CD4-positive, alpha-beta T cell treated with Interleukin-4 for 4 hours (primary cell): Measurements from ENCODE around the gene SPDYE16.
"Not testable (repeated sequence)": the region's sequence is repeated elsewhere in the genome, so short reads cannot be mapped to it uniquely, and the experiment has no call there.

Source experiments
- DNase-seq: peaks from one replicate; pipeline ENCODE4 v3.0.0-alpha.2; 2020

Gene SPDYE16

DNA sequence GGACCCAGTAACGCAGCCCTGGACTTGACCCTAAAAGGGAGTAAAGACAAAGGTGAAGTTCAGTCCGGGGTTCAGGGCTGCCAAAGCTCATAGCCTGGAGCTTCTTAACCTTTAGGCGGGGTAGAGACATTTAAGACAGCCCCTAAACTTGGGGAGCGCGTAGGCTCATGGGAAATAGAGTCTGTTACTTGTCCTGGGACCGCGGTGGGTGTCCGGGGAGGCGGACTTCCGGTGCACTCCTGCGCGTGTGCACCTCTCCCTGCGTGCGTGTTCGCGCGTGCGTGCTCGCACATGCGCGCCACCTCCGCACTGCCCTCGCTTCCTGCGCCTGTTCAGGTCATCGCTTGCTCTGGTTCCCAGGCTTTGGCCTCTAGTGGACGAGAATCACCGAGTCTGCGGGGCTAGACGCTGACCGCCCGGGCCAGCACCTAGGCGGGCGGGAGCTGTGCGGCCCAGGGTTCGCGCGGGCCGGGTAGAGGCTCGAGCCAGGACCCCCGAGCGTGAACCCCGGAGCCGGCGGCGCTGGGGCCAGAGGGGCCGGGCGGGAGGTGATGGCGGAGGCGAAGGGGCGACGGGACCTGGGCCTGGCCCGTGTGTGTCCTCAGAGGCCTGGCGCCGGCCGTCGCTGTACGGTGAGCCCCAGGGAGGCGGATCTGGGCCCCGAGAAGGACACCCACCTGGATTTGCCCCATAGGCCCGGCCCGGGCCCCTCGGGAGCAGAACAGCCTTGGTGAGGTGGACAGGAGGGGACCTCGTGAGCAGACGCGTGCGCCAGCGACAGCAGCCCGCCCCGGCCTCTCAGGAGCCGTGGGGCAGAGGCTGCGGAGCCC lies 6.1 kb upstream of the SPDYE16 start:
- peak; percentile 91 for DNase-seq

DNA sequence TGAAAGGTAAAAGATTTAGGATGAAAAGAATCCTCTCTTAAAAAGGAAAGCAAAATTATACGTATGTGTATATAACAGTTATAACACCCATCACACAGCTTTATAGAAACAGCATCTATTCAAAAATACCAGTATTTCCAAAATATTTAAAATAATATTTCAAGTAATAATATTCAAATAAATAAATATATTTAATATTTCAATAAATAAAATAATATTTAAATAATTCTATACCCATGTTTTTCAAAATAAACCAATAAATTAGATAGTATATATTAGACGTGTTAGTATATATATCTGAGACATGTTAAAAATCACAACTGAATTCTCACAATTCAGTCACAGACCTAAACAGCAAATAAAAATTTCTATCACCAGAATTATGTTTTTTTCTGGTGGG lies 11.5 kb downstream of the SPDYE16 start:
- DNase-seq, result not testable (repeated sequence)

DNA sequence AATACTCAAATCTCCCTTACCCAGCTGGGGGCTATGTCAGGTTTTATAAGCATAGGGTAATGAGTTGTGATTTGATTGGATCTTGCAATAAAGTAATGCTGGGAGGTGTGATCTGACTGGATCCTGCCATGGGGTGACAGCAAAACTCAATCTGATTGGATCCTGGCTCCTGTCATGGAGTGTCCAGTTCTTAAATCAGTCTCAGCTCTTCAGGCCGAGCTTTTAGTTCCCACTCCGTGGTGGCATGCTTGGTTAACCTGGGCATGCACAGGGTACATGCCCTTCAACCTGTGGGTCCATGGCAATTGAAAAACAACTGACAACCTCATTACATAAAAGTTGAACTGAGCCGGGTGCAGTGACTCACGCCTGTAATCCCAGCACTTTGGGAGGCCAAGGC lies 16.9 kb downstream of the SPDYE16 start:
- not testable (repeated sequence) for DNase-seq

DNA sequence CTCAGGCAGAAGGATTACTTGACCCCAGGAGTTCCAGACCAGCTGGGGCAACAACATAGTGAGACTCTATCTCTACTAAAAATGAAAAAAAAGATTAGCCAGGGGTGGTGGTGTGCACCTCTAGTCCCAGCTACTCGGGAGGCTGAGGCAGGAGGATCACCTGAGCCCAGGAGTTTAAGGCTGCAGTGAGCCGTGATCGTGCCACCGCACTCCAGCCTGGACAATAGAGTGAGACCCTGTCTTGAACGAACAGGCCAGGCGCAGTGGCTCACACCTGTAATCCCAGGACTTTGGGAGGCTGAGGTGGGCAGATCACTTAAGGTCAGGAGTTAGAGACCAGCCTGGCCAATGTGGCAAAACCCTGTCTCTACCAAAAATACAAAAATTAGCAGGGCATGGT lies 26.2 kb downstream of the SPDYE16 start:
- not testable (repeated sequence) for DNase-seq

DNA sequence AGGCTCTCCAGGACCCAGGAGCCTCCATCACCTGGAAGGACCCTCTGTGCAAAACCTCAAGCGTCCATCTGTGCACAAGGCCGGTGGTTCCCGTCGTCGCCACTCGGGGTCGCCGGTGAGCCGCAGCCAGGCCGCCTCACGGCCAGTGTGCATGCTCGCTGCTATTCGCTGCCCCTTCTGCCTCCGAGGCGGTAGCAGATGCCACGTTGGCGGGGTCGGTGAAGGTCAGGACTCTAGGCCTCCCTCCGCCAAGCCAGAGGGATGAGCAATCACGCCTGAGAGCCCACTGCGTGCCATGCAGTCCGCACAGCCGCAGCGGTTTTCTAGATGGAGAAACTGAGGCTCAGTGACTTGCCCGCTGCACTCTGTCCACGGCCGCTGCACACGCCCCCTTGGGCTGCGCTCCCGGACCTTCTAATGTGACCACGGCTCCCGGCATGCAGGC lies 27.1 kb downstream of the SPDYE16 start:
- DNase-seq, result peak; percentile 31

DNA sequence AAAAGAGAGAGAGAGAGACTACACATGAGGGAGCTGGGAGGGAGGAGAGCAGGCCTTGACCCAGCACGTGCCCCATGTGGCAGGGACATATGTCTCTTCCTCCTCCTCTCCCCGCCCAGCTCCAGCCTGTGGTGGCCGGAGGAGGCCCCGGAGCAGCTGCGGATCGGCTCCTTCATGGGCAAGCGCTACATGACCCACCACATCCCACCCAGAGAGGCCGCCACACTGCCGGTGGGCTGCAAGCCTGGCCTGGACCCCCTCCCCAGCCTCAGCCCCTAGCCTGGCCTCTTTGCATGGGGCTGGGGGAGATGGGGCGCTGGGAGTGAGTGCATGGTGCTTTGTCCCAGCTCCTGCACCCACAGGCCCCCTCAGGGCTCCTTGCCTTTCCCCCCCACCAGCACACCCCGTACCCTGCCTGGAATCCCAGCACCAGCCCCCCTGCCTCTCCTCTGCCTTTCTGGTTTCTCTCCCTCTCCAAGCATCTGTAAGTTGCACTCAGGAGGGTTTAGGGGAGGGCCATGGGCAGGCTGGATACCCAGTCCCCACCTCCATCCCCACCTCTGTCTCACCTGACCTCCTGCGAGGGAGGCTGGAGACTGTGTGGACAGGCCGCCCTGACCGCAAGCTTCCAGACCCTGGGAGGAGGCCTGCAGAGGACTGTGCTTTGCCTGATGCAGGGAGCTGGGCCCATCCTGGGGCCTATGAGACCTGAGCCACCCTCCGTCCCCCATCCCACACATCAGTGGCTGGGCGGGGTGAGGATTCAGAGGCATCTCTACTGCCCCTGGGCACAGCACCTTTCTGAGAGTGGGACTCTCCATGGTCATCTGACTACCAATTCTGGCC lies 27.9 kb downstream of the SPDYE16 start:
- no peak for DNase-seq

DNA sequence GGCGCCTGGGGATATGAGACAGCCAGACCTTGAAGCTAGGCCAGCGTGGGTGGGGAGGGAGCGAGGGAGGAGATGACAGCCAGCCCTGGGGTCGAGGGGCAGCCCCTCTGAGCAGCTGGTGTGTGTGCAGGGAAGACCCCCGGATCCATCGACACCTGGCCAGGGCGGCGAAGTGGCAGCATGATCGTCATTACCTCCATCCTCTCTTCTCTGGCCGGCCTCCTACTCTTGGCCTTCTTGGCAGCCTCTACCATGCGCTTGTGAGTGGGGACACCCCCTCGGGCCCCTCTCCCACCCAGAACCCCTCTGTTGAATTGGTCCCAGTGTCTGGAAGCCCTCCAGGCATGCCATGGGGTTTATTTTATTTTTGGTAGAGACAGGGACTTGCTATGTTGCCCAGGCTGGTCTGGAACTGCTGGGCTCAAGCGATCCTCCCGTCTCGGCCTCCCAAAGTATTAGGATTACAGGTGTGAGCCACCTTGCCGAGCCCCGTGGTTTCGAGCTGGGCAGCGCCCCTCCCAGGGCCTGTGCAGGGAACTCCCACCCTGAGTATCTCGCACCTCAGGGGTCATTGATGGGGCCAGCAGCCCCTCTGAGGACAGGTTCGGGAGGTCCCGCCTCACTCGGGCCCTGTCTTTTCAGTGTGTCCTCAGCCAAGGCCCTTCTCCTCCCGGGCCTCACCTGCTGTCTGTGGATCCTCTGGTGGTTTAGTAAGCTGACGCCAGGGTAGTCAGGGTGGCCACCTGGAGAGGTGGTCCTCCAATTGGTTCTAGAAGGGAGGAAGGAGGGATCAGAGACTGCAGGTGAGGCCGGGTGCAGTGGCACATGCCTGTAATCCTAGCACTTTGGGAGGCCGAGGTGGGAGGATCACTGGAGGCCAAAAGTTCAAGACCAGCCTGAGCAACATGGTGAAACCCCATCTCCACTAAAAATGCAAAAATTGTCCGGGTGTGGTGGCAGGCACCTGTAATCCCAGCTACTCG lies 29.0 kb downstream of the SPDYE16 start:
- DNase-seq, result no peak

DNA sequence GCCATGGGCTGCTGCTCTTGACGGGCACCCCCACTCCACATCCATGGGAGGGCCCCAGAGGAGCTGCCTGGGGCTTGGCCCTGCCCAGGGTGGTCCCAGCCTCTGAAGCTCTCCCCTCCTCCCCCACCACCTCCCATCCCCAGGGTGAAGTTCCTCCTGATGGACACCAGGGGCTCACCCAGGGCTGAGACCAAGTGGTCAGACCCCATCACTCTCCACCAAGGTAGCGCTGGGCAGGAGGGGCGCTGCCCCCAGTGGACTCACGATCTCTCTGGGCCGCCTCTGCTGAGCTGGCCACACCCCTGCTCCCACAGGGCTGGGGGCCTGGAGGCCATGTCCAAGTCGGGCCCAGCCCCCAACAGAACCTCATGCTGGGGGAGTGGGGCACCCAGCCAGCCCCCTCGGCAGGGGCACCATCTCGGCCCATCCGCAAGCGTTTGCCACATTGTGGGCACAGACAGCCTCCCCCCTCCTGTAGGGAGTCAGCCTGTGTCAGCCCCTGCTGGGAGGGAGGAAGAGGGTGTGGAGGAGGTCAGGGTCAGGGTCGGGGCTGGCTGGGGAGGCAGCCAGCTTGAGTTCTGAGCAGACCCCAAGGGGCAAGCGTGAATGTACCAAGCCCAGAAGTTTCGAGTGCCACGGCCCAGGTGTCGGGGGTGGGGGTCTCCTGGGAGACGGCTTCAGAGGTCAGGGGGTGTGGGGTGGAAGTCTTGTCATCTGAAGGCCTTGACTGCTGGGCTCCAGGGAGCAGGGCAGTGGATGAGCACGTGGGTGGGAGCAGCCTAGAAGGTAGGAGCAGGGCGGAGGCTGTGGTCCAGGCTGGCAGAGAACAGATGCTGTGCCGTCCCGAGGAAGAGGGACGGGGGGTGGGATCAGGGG lies 29.9 kb downstream of the SPDYE16 start:
- no peak for DNase-seq

DNA sequence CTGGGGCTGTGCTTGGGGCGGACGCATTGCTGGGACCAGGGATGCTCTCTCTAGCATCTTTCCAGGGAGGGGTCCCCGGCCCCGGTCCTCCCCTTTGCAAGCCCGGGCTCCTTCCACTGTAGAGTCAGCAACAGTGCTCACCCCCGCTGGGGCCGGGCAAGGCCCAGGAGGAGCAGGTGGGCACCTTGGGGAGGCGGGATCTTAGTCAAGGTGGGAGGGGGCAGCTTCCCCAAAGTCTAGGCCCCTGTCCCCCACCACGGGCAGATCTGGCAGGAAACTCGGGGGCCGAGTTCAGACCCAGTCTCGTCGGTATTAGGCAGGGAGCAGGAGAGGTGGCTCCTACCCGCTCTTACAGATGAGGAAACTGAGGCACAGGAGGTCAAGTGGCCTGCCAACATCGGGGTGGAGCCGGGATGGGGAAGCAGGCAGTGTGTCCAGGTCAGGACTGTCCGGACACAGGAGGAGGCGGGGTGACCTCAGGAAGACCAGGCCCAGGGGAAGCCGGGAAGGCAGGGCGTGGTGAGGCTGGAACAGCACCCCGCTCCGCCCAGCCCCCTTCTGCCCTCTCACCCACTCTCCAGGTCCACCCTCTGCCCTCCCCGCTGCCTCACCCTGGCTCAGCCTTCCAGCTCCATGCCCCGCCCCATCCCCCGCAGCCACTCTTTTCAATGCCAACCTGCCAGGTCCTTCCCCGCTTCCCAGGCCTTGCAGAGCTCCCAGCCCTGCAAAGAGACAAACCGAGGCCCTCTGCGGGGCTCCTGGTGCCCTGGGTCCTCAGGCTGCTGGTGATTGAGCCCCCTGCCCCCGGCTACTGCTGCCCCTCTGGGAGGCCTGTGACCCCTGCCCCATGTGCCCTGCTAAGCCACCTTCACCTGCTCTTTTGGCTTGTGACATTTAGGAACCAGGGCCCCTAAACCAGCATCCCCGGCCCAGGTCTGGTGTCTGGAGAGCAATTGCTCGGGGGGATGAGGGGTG lies 30.9 kb downstream of the SPDYE16 start:
- DNase-seq, result not testable (repeated sequence)

DNA sequence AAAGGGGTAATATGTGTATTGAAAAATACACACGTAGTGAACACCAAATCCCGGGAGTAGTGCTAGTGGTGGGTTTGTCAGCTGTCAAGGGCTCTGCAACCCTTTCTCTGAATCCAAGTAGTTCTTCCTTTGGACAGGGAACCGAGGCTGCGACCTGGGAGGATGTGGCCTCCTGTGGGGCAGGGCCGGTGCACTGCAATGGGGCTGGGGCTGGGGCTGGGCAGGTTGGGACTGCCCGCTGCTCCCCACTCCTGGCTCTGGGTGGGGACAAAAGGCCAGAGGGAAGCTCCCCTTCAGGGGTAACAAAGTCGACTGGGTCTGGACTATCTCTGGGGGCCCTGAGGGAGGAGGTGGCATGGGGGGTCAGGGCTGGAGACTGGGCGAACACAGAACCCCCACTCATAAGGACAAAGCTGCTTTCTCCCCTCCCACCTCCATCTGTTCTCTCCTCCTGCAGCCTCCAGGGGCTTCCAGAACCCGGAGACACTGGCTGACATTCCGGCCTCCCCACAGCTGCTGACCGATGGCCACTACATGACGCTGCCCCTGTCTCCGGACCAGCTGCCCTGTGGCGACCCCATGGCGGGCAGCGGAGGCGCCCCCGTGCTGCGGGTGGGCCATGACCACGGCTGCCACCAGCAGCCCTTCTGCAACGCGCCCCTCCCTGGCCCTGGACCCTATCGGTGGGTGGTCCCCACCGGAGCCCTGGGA lies 31.7 kb downstream of the SPDYE16 start:
- not testable (repeated sequence) for DNase-seq

DNA sequence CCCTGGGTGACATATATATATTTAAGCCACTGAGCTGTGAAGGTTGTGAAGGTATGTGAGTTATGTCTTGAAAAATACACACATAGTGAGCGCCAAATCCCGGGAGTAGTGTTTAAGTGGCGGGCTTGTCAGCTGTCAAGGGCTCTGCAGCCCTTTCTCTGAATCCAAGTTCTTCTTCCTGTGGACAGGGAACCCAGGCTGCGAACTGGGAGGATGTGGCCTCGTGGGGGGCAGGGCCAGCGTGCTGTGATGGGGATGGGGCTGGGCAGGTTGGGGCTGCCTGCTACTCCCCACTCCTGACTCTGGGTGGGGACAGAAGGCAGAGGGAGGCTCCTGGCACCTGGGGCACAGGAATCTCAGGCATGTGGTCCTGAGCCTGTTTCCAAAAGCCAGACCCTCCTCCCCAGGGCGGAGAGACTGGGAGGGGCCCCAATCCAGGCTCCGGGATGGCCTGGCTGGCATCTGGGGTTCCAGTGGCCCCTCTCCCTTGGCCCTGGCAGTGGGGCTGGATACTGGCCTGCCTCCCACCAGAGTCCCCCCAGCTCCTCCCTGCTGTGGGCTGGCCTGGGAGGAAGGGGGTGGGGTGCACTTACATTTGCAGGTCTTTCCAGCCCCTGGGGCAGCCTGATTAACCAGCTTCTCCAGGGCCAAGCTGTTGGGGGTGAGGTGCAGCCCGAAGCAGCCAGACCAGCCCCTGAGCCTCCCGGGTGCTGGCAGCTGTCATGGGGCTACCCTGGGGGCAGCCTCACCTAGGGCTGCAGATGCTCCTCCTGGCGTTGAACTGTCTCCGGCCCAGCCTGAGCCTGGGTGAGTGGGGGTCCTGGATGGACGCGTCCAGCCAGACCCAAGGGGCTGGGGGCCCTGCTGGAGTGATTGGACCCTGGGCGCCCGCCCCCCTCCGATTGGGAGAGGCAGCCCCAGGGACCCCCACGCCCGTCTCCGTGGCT lies 32.9 kb downstream of the SPDYE16 start, which contains the start of gene UPK3B:
Gene UPK3B (plus strand): TSS at position 622 of the 947 bp plus-strand sequence. CDS start 101 bp downstream, at position 723.
- no peak for DNase-seq

DNA sequence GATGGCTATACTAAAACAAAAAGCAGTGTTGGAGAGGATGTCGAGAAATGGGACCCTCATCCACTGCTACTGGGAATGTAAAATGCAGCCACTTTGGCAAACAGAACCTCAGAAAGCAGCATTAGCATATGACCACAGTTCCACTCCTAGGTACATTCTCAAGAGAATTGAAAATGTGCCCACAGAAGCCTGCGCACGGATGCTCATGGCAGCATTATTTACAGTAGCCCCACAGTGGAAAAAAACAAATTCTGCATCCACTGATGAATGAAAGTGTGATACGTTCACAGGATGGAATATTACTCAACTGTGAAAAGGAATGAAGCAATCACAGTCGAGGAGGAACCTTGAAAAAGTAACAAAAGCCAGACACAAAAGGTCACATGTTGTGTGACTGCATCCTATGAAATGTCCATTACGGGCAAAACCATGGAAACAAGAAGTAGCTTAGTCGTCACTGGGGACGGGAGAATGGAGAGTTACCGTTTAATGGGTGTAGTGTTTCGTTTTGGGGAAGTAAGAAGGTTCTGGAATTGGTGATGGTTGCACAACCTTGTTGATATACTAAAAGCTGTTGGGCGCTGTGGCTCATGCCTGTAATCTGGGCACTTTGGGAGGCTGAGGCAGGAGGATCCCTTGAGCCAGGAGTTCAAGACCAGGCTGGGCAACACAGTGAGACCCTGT lies 35.2 kb downstream of the SPDYE16 start:
- DNase-seq, result peak; percentile 9

DNA sequence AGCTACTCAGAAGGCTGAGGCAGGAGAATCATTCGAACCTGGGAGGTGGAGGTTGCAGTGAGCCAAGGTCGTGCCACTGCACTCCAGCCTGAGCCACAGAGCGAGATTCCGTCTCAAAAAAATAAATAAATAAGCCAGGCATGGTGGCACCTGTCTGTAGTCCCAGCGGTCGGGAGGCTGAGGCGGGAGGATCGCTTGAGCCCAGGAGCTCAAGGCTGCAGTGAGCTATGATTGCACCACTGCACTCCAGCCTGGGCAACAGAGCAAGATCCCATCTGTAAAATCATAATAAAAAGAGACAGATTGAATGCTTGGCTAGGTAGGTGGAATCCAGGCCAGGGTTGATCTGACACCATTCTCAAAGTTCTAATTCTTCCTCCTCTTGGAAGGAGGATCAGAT lies 36.5 kb downstream of the SPDYE16 start:
- DNase-seq, result not testable (repeated sequence)

DNA sequence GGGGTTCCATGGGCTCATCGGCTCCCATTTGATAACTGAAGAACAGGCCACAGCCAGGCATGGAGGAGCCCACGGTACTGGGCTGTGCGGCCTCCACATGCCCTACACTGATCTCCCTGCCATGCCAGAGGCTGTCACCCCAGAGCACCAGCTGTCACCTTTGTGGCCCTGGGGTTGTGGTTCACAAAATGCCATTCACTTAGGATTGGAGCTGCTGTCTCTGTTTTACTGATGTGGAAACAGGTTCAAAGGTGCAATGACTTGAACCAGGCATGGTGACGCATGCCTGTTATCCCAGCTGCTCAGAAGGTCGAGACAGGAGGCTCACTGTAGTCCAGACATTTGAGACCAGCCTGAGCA lies 37.0 kb downstream of the SPDYE16 start:
- DNase-seq, result no peak

DNA sequence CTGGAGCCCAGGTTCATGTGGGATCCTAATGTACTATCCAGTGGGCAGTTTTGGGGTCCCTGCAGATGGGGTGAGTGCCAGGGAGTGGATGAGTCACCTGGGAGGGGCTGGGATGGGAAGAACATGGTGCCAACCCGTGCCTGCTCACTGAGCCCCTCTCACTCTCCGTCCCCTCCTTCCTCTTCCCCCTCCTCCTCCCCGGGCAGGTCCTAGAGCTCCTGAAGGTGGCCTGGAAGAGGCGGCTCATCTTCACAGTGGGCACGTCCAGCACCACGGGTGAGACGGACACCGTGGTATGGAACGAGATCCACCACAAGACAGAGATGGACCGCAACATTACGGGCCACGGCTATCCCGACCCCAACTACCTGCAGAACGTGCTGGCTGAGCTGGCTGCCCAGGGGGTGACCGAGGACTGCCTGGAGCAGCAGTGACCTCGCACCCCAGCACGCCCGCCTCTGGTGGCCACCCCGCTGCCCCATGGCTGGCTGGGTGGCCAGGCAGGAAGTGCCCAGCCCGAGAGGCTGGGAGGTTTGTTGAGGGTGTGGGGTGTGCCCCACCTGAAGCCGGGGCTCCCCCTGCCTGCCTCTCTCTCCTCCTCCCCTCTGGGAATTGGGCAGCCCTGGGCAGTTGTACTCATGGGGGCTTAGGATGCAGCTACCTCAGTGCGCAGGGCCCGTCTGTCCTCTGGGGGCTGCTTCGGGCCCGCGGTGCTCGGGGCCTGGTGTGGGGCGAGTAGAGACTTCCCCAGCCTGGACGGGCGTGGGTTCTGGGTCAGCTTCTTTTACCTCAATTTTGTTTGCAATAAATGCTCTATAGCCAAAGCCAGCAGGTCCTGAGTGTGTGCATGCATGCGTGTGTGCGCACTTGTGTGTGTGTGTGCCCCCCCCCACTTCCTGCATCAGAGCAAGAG lies 37.7 kb downstream of the SPDYE16 start:
- DNase-seq, result no peak

DNA sequence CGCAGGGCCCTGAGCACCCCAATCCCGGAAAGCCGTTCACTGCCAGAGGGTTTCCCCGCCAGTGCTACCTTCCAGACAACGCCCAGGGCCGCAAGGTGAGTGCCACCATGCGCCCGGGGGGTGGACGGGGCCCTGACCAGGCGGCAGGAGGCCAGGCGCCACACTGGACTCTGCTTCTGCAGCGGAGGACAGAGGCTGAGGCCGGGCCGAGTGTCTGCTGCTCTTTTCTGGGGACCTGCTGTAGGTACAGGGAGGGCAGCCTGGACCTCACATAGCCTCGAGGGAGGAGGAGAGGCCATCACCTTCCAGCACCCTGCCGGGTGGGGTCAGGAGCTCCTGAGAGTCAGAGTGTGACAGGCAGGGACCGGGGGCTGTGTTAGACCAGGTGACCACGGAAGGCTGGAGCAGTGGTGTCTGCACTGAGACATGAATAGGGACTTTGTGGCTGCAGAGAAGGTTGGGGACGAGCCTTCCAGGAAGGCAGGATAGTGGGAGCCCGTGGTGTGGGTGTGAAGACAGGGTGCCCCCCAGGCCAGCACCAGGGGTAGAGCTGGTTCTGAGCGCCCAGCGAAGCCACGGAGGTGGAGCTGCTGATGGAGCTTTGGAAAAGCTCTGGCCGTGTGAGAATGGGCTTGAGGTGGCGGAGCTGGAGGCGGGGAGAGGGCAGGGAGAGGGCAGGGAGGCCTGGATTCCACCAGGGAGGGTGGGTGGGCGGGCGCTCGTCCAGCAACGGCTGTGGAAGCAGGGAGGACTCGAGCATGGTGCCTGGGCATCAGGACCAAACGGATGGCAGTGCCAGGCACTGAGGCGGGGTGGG lies 38.5 kb downstream of the SPDYE16 start:
- DNase-seq, result not testable (repeated sequence)
